ENCODE data around the gene ANKRD6. TPM values are rescaled to one million over a fixed set of nuclear protein-coding genes. Genes with fewer than 3 reads are reported as not detected.

ANKRD6 gene
- total RNA-seq, 4 donors from 2014 or later, result 1.6 to 6.8 (median 2.9) TPM

DNA sequence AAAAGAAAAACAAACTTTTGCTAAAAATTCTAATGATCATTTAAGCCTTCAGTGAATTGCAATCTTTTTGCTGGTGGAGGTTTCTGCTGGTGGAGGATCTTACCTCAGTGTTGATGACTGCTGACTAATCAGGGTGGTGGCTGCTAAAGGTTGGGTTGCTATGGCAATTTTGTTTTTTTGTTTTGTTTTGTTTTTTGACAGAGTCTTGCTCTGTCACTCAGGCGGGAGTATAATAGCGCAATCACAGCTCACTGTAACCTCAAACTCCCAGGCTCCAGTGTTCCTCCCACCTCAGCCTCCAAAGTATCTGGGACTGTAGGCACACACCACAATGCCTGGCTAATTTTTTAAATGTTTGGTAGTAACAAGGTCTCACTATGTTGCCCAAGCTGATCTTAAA lies 94.7 kb downstream of the ANKRD6 start:
- TF ChIP-seq, protein P1, sequence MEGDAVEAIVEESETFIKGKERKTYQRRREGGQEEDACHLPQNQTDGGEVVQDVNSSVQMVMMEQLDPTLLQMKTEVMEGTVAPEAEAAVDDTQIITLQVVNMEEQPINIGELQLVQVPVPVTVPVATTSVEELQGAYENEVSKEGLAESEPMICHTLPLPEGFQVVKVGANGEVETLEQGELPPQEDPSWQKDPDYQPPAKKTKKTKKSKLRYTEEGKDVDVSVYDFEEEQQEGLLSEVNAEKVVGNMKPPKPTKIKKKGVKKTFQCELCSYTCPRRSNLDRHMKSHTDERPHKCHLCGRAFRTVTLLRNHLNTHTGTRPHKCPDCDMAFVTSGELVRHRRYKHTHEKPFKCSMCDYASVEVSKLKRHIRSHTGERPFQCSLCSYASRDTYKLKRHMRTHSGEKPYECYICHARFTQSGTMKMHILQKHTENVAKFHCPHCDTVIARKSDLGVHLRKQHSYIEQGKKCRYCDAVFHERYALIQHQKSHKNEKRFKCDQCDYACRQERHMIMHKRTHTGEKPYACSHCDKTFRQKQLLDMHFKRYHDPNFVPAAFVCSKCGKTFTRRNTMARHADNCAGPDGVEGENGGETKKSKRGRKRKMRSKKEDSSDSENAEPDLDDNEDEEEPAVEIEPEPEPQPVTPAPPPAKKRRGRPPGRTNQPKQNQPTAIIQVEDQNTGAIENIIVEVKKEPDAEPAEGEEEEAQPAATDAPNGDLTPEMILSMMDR (IDR thresholded peaks at IDR 0.05 in 4 of 5, conservative IDR thresholded peaks at IDR 0.05 in 1 of 5), result no peak
- no peak for TF ChIP-seq POLR2A (IDR thresholded peaks at IDR 0.05)
- Histone ChIP-seq H3K4me3 (no peak overlapping the region), H3K27me3 (no peaks in the 10 kb centered on the region), H3K9me3 (no peaks in the 10 kb centered on the region), H3K4me1 (peaks cover 18 to 33% of the 10 kb centered on the region in 2 donors), H3K36me3 (no peaks in the 10 kb centered on the region), H3K27ac (no peak overlapping the region)
- intact Hi-C loops (cut with DNase I; ENCODE audit: low total_unique reads) (no loop called here), in situ Hi-C loops (cut with MboI; ENCODE audit: low sequenced_read_pairs in 4 of 4) (no loop called here)
- ATAC-seq (no peak), DNase-seq (no peak)

DNA sequence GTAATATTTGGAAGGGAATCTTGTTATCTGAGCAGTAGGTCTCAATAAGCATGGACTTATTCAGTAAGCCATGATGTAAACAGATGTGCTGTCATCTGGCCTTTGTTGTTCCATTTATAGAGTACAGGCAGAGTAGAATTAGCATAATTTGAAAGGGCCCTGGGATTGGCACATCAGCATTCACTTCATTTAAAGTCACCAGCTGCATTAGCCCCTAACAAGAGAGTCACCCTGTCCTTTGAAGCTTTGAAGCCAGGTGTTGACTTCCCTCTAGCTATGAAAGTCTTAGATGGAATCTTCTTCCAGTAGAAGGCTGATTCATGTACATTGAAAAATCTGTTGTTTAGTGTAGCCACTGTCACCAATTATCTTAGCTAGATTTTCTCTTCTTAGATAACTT lies 95.9 kb downstream of the ANKRD6 start:
- in situ Hi-C loops (cut with MboI; ENCODE audit: low sequenced_read_pairs in 4 of 4) (no loop called here), intact Hi-C loops (cut with DNase I; ENCODE audit: low total_unique reads) (no loop called here)
- DNase-seq, result no peak
- Histone ChIP-seq H3K36me3 (no peaks in the 10 kb centered on the region), H3K4me1 (peaks cover 18 to 21% of the 10 kb centered on the region in 2 donors), H3K27ac (no peak overlapping the region), H3K9me3 (no peaks in the 10 kb centered on the region), H3K4me3 (no peak overlapping the region), H3K27me3 (no peaks in the 10 kb centered on the region)
- ATAC-seq, result no peak
- no peak for TF ChIP-seq POLR2A (IDR thresholded peaks at IDR 0.05)
- TF ChIP-seq, protein P1 (IDR thresholded peaks at IDR 0.05 in 4 of 5, conservative IDR thresholded peaks at IDR 0.05 in 1 of 5), result no peak

DNA sequence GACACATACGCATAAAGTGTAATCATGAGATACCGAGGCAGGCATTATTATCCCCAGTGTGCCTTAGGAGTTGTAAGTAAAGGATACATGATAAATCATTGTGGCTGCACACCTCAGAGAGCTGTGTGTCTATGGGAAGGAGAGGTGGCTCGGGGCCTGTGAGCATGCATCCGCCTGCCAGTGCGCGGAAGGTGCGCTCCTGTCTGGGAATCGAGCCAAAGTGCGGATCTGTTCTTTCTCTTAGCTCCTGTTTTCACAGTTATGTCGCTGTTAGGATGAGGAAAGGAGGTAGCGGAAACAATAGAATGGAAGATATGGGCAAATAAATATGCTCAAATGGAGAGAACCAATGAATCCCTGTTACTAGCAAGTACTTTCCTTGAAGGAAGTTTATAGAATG lies 98.0 kb downstream of the ANKRD6 start:
- DNase-seq (no peak), ATAC-seq (no peak)
- TF ChIP-seq POLR2A (IDR thresholded peaks at IDR 0.05), result no peak
- TF ChIP-seq, protein P1 (IDR thresholded peaks at IDR 0.05 in 4 of 5, conservative IDR thresholded peaks at IDR 0.05 in 1 of 5), result no peak
- Histone ChIP-seq H3K4me3 (no peak overlapping the region), H3K27me3 (no peaks in the 10 kb centered on the region), H3K9me3 (no peaks in the 10 kb centered on the region), H3K4me1 (peaks cover 11 to 12% of the 10 kb centered on the region in 2 donors), H3K36me3 (no peaks in the 10 kb centered on the region), H3K27ac (no peak overlapping the region)
- intact Hi-C loops (cut with DNase I; ENCODE audit: low total_unique reads), result no loop called here
- in situ Hi-C loops (cut with MboI; ENCODE audit: low sequenced_read_pairs in 4 of 4), result no loop called here

DNA sequence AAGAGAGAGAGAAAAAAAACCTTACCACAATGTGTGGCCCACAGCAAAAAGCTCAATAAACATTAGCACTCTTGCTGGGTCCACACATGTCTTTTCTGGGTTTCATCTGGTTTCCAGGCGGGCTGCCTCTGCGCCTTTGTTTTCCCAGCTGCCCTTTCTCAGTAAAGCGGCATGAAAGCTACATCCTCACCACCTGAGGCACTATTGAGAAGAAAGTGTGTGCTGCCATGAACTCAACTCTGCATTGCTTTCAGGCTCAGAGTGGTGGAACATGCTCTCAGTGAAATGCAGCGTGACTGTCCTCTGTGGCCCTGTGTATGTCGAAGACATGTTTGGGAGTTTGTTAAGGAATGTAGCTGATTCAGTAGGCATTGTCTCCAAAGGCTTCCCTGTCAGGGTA lies 103.3 kb downstream of the ANKRD6 start:
- no peaks in the 10 kb centered on the region for H3K9me3 ChIP-seq
- ATAC-seq (no peak), DNase-seq (no peak)
- in situ Hi-C loops (cut with MboI; ENCODE audit: low sequenced_read_pairs in 4 of 4) (no loop called here), intact Hi-C loops (cut with DNase I; ENCODE audit: low total_unique reads) (no loop called here)
- H3K27ac ChIP-seq, result no peak overlapping the region
- H3K4me1 ChIP-seq, result no peaks in the 10 kb centered on the region
- H3K4me3 ChIP-seq, result no peak overlapping the region
- H3K27me3 ChIP-seq, result no peaks in the 10 kb centered on the region
- no peak for TF ChIP-seq POLR2A (IDR thresholded peaks at IDR 0.05)
- TF ChIP-seq, protein P1 (IDR thresholded peaks at IDR 0.05 in 4 of 5, conservative IDR thresholded peaks at IDR 0.05 in 1 of 5), result no peak
- no peaks in the 10 kb centered on the region for H3K36me3 ChIP-seq

DNA sequence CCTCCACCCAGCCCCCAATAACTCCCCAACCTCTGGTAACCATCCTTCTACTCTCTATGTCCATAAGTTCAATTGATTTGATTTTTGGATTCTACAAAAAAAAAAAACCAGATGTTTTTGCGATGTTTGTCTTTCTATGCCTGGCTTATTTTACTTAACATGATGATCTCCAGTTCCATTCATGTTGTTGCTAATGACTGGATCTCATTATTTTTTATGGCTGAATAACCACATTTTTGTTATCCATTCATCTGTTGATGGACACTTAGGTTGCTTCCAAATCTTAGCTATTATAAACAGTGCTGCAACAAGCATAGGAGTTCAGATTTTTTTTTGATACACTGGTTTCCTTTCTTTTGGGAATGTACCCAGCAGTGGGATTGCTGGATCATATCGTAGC lies 106.8 kb downstream of the ANKRD6 start:
- no peak for ATAC-seq
- Histone ChIP-seq H3K4me3 (no peak overlapping the region), H3K27me3 (no peaks in the 10 kb centered on the region), H3K9me3 (no peaks in the 10 kb centered on the region), H3K36me3 (no peaks in the 10 kb centered on the region), H3K27ac (no peak overlapping the region), H3K4me1 (no peaks in the 10 kb centered on the region)
- intact Hi-C loops (cut with DNase I; ENCODE audit: low total_unique reads), result no loop called here
- TF ChIP-seq, protein P1 (IDR thresholded peaks at IDR 0.05 in 4 of 5, conservative IDR thresholded peaks at IDR 0.05 in 1 of 5), result no peak
- no peak for TF ChIP-seq POLR2A (IDR thresholded peaks at IDR 0.05)
- DNase-seq, result no peak
- in situ Hi-C loops (cut with MboI; ENCODE audit: low sequenced_read_pairs in 4 of 4), result no loop called here
